ENCODE measurements around the gene LPCAT1. TPM values are rescaled to one million over a fixed set of nuclear protein-coding genes. Genes with fewer than 3 reads are reported as not detected.

Gene LPCAT1
- total and polyA plus RNA-seq, 2 of the 13 experiments (the other 11 are each of a cell fraction or from before 2014, with no cell fraction given), result 29.8 to 90.6 TPM

DNA sequence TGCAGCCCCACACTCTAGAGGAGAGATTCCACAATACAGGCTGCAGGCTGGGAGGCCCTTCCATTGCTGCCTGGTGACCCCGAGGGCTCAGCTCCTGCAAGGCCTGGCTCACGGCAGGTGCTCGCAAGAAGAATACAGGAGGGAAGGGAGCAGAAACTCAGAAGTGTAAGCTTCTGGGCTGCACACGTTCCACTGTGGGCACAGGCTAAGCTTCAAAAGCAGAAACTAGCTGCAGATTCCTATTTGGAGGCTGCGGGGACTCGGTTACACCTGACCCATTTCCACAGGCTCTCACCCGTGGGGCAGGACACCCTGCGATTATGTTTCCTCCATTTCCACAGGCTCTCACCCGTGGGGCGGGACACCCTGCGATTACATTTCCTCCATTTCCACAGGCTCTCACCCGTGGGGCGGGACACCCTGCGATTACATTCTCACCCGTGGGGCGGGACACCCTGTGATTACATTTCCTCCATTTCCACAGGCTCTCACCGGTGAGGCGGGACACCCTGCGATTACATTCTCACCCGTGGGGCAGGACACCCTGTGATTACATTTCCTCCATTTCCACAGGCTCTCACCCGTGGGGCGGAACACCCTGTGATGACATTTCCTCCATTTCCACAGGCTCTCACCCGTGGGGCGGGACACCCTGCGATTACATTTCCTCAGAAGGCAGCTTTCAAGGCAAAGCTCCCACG lies 10.3 kb downstream of the LPCAT1 start:
- no peak for ATAC-seq
- in situ Hi-C loops (cut with HindIII; ENCODE audit: extremely low pct_ligation_motif_present, low pct_unique_long_range_greater_than_20kb) (loop anchor here (25.0 kb wide), 1 partner anchor 124 kb away; no protein-coding TSS in a partner anchor), intact Hi-C loops (cut with micrococcal nuclease; ENCODE audit: unreplicated experiment) (no loop called here)
- POLR2A ChIA-PET, result no interaction called here
- H4K20me1 ChIP-seq (ENCODE audit: insufficient read depth, low read length), result peaks cover 80% of the 10 kb centered on the region
- FAIRE-seq, result no peak
- peaks cover 23 to 71% of the 10 kb centered on the region in 2 experiments for H3K36me3 ChIP-seq (replicated peaks in 1 of 2; ENCODE audit: control insufficient read depth in 1 of 2, insufficient read depth in 2 of 2, low read length in 2 of 2)
- BruUV-seq (replicated peaks), result no TSS peak
- peaks cover 89% of the 10 kb centered on the region for H3K79me2 ChIP-seq (ENCODE audit: insufficient read depth, low read length)
- no peak overlapping the region for H3K27ac ChIP-seq (ENCODE audit: extremely low read length, insufficient read depth, low read length)
- DNase-seq (ENCODE audit: low spot score), result no peak
- H3K27me3 ChIP-seq (ENCODE audit: control insufficient read depth in 1 of 2, insufficient read depth in 2 of 2, low read length in 2 of 2), result no peaks in the 10 kb centered on the region
- no peak overlapping the region for H3K4me2 ChIP-seq (ENCODE audit: low read depth, low read length)
- peaks cover 57% of the 10 kb centered on the region for H3K4me1 ChIP-seq (ENCODE audit: insufficient read depth, low read length)
- WGBS (ENCODE audit: low lambda C conversion rate), result 85% methylated on average over 23 of the region's 26 CpGs
- H2AFZ ChIP-seq (ENCODE audit: low read length), result no peak overlapping the region
- no peaks in the 10 kb centered on the region for H3K9me3 ChIP-seq (ENCODE audit: low read length)
- TF ChIP-seq SMARCC2 (IDR thresholded peaks at IDR 0.05) (no peak), ZNF12 (CRISPR knock-in tag; IDR thresholded peaks at IDR 0.05) (no peak), ZNF558 (CRISPR knock-in tag; IDR thresholded peaks at IDR 0.05; ENCODE audit: borderline replicate concordance) (no peak), SMYD3 (CRISPR knock-in tag; IDR thresholded peaks at IDR 0.05) (no peak), ZNF674 (CRISPR knock-in tag; IDR thresholded peaks at IDR 0.05; ENCODE audit: low read depth) (no peak), ZNF335 (CRISPR knock-in tag; IDR thresholded peaks at IDR 0.05) (no peak), MBNL3 (CRISPR knock-in tag; conservative IDR thresholded peaks at IDR 0.05) (no peak), ZNF414 (CRISPR knock-in tag; IDR thresholded peaks at IDR 0.05) (no peak), NFE2L1 (CRISPR knock-in tag; IDR thresholded peaks at IDR 0.05; ENCODE audit: borderline replicate concordance) (no peak), ZMYM2 (CRISPR knock-in tag; IDR thresholded peaks at IDR 0.05) (no peak)
- TF ChIP-seq, protein P1, sequence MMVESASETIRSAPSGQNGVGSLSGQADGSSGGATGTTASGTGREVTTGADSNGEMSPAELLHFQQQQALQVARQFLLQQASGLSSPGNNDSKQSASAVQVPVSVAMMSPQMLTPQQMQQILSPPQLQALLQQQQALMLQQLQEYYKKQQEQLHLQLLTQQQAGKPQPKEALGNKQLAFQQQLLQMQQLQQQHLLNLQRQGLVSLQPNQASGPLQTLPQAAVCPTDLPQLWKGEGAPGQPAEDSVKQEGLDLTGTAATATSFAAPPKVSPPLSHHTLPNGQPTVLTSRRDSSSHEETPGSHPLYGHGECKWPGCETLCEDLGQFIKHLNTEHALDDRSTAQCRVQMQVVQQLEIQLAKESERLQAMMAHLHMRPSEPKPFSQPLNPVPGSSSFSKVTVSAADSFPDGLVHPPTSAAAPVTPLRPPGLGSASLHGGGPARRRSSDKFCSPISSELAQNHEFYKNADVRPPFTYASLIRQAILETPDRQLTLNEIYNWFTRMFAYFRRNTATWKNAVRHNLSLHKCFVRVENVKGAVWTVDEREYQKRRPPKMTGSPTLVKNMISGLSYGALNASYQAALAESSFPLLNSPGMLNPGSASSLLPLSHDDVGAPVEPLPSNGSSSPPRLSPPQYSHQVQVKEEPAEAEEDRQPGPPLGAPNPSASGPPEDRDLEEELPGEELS (CRISPR knock-in tag; IDR thresholded peaks at IDR 0.05), result no peak
- no peak overlapping the region for H3K9ac ChIP-seq (ENCODE audit: insufficient read depth, low read depth, low read length)
- no peak overlapping the region for H3K4me3 ChIP-seq (replicated peaks in 1 of 3; ENCODE audit: insufficient read depth in 1 of 3, low read depth in 2 of 3, low read length in 3 of 3)
- CTCF ChIA-PET (ENCODE audit: low intra/inter-chr PET ratio, low total read pairs), result no interaction called here

All from HepG2 (cell line).